Measurements from ENCODE around the gene TMEM236. TPM values are rescaled to one million over a fixed set of nuclear protein-coding genes. Genes with fewer than 3 reads are reported as not detected.

The TMEM236 gene, protein sequence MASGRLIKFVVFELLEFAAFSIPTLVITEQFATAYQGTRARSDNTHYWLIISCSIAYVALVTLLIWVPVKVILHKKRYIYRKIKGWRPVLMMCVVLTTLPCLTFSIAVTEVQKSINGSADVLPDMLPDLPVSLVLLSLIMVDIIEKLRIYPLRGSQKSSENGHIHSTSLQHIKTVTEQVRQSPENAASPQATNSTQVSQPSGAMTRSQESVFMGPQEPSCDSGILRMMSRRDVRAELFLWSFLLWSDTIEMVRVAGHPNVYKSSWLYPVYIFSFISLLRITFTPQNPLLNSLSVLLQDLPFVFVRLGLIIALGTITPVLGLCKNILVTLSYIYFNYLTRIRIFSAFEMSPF
- total RNA-seq = 0.66 TPM
- long read RNA-seq, partial matches to known transcripts = 0 of 1 reads
- long read RNA-seq, other reads (novel, unspliced or antisense) = 1 of 1 reads

DNA sequence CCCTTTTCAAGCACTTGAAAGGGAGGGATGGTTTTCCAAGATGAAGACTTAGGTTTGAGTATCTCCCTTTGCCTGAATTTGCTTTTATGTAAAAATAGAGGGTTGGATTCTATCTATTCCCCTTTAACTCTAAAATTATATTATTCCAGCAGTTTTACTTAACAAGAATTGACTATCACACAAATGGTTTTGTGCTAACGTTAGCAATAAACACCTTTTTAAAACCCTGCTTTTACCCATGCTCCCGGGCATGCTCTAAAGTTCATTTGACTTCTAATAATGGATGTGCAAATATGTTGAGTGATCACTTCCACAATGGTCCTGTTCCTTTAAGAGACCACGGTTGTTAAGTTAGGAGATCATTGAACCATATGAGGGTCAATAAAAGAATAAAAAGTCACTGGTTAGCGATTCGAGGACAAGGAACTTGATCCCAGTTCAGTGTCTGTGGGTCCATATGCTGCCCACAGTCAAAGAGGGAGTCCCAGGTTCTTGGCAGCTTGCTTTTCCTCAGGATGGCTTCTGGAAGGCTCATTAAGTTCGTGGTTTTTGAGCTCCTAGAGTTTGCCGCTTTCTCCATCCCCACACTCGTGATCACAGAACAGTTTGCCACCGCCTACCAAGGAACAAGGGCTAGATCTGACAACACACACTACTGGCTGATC, at the start of gene TMEM236:
Gene TMEM236 (plus strand): TSS at position 421 of the 665 bp plus-strand sequence. CDS start 95 bp downstream, at position 516.
- H3K27ac ChIP-seq (replicated peaks) = no peak within 1 kb of the TSS
- H3K4me1 ChIP-seq = no peaks in the 10 kb centered on the region
- TF ChIP-seq, protein P1, sequence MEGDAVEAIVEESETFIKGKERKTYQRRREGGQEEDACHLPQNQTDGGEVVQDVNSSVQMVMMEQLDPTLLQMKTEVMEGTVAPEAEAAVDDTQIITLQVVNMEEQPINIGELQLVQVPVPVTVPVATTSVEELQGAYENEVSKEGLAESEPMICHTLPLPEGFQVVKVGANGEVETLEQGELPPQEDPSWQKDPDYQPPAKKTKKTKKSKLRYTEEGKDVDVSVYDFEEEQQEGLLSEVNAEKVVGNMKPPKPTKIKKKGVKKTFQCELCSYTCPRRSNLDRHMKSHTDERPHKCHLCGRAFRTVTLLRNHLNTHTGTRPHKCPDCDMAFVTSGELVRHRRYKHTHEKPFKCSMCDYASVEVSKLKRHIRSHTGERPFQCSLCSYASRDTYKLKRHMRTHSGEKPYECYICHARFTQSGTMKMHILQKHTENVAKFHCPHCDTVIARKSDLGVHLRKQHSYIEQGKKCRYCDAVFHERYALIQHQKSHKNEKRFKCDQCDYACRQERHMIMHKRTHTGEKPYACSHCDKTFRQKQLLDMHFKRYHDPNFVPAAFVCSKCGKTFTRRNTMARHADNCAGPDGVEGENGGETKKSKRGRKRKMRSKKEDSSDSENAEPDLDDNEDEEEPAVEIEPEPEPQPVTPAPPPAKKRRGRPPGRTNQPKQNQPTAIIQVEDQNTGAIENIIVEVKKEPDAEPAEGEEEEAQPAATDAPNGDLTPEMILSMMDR (IDR thresholded peaks at IDR 0.05; ENCODE audit: borderline replicate concordance) = no peak
- no peaks in the 10 kb centered on the region for H3K9me3 ChIP-seq (replicated peaks)
- H3K36me3 ChIP-seq = no peaks in the 10 kb centered on the region
- intact Hi-C loops (cut with micrococcal nuclease) = no loop called here
- H3K4me3 ChIP-seq = no peak within 1 kb of the TSS
- DNase-seq = no peak
- no peaks in the 10 kb centered on the region for H3K27me3 ChIP-seq (ENCODE audit: low read depth)

DNA sequence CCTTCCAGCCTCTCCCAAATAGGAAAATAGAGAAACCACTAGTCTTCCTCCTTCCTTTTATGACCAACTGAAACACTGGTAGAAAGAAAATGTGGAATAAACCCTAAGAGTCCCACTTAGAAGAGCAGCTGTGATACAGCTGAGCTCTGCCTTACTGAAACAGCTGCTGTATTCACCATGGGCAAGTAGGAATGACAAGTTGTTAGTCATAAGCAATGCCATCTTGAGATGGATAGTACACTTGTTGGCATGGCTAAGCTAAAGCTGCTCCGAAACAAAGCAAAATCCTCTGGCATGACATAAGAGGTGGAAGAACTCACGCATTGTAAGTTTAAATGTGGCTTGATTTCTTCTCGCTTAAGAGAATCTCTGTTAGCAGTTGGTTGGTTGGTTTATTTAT, 48.3 kb upstream of the TMEM236 start:
- DNase-seq = no peak
- H3K9me3 ChIP-seq (replicated peaks) = no peaks in the 10 kb centered on the region
- intact Hi-C loops (cut with micrococcal nuclease) = no loop called here
- TF ChIP-seq, protein P1 (IDR thresholded peaks at IDR 0.05; ENCODE audit: borderline replicate concordance) = no peak
- H3K36me3 ChIP-seq = peaks cover 67% of the 10 kb centered on the region
- H3K4me3 ChIP-seq = no peak overlapping the region
- no peaks in the 10 kb centered on the region for H3K27me3 ChIP-seq (ENCODE audit: low read depth)
- no peak overlapping the region for H3K27ac ChIP-seq (replicated peaks)
- no peaks in the 10 kb centered on the region for H3K4me1 ChIP-seq

DNA sequence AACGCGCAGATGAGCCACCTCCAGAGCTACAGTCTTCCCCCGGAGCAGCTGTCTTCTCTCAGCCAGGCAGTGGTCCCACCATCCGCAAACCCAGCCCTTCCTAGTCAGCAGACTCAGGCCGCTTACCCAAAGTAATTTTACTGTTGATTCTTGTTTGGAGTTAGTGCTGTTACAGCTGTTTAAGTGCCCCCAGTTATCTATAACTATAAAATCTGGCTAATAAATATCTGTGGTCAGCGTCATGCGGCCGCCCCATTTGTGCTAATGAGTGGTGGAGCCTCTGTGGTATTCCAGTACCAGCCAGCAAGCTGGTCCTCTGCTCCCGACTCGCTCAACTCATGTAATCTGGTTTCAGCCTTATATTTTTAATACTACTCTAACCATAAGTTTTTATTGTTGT, 43.2 kb upstream of the TMEM236 start:
- Histone ChIP-seq H3K9me3 (replicated peaks) (no peaks in the 10 kb centered on the region), H3K27ac (replicated peaks) (no peak overlapping the region), H3K4me1 (peaks cover 19% of the 10 kb centered on the region), H3K27me3 (ENCODE audit: low read depth) (no peaks in the 10 kb centered on the region), H3K36me3 (peaks cover 62% of the 10 kb centered on the region), H3K4me3 (no peak overlapping the region)
- DNase-seq = no peak
- intact Hi-C loops (cut with micrococcal nuclease) = no loop called here
- TF ChIP-seq, protein P1 (IDR thresholded peaks at IDR 0.05; ENCODE audit: borderline replicate concordance) = no peak

DNA sequence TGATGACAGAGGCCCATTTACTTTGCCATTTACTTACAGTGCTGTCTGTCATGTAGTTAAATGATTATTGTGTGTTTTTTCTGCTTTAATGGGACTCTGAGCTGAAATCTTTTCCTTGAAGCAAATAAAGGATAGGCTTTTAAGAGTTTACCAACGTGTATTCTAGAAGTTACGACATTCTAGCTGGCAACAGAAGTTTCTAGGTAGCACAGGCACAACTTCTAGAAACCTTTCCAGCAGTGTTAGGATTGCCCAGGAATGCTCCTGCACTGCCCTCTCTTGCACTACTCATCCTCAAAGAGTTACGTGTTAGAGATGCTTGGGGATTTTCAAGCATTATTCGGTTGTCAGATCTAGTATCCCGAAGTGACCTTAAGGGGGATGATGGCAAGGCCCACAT, 42.5 kb upstream of the TMEM236 start:
- Histone ChIP-seq H3K36me3 (peaks cover 62% of the 10 kb centered on the region), H3K27me3 (ENCODE audit: low read depth) (no peaks in the 10 kb centered on the region), H3K9me3 (replicated peaks) (no peaks in the 10 kb centered on the region), H3K4me3 (no peak overlapping the region), H3K4me1 (peaks cover 19% of the 10 kb centered on the region), H3K27ac (replicated peaks) (no peak overlapping the region)
- DNase-seq = no peak
- TF ChIP-seq, protein P1 (IDR thresholded peaks at IDR 0.05; ENCODE audit: borderline replicate concordance) = no peak
- intact Hi-C loops (cut with micrococcal nuclease) = no loop called here

DNA sequence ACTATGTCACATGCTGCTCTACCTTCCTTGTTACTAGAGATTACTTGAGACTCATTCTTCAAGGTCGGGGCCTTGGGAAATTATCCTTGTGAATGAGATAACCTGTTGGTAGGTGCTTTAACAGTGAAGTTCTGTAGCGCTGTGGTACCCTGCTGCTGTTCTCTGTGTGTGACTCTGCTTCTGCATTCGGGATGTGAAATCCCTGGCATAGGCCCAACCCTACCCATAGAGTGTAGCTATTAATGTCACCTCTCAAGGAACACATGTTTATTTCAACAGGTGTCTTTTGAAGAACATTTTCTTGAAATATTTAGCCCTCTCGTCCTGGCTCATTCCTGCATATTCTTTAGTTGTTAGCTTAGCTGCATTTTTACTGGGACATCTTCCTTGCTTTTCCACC, 41.8 kb upstream of the TMEM236 start:
- H3K9me3 ChIP-seq (replicated peaks) = no peaks in the 10 kb centered on the region
- no peak for DNase-seq
- H3K27me3 ChIP-seq (ENCODE audit: low read depth) = no peaks in the 10 kb centered on the region
- no peak overlapping the region for H3K27ac ChIP-seq (replicated peaks)
- H3K4me1 ChIP-seq = peaks cover 19% of the 10 kb centered on the region
- peaks cover 63% of the 10 kb centered on the region for H3K36me3 ChIP-seq
- no peak overlapping the region for H3K4me3 ChIP-seq
- TF ChIP-seq, protein P1 (IDR thresholded peaks at IDR 0.05; ENCODE audit: borderline replicate concordance) = no peak
- intact Hi-C loops (cut with micrococcal nuclease) = no loop called here
